Keratinocyte (primary cell): ENCODE measurements around the gene PHOSPHO1.

ENCODE experiments used
- EZH2 ChIP-seq: IDR thresholded peaks from one replicate; pipeline ENCODE4 v1.6.1; 2012; ENCODE audit warnings: inconsistent platforms, mild to moderate bottlenecking, low read length, moderate library complexity
- TF ChIP-seq, protein P1 (sequence below), 3 experiments: IDR thresholded peaks in 1 of 3; conservative IDR thresholded peaks in 1 of 3; optimal IDR thresholded peaks in 1 of 3; 2 replicates in 2 of 3; 3 replicates in 1 of 3; pipeline versions ENCODE3 to v1.5.1; 2011; ENCODE audit warnings: low read length in 3 of 3, mild to moderate bottlenecking in 3 of 3, moderate library complexity in 2 of 3, control low read depth in 1 of 3, inconsistent platforms in 1 of 3; ENCODE audit not compliant: insufficient read depth in 2 of 3; ENCODE audit errors: extremely low read depth in 1 of 3

DNA sequence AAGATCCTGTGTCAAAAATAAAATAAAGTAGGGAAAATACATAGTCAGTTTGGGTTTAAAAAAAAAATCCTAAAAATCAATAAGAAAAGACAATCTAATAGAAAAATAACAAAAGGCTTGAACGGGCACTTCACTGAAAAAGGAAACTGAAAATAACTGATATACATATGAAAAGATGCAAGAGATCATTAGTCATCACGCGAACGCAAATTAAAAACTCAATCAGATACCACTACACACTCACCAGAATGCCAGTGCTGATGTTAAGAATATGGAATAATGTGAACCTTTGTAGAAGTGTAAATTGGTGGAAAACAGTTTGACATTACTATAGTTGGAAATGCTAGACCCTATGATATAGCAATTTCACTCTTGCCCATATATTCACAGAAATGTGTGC, 34.8 kb downstream of the PHOSPHO1 start:
- TF ChIP-seq, protein P1, sequence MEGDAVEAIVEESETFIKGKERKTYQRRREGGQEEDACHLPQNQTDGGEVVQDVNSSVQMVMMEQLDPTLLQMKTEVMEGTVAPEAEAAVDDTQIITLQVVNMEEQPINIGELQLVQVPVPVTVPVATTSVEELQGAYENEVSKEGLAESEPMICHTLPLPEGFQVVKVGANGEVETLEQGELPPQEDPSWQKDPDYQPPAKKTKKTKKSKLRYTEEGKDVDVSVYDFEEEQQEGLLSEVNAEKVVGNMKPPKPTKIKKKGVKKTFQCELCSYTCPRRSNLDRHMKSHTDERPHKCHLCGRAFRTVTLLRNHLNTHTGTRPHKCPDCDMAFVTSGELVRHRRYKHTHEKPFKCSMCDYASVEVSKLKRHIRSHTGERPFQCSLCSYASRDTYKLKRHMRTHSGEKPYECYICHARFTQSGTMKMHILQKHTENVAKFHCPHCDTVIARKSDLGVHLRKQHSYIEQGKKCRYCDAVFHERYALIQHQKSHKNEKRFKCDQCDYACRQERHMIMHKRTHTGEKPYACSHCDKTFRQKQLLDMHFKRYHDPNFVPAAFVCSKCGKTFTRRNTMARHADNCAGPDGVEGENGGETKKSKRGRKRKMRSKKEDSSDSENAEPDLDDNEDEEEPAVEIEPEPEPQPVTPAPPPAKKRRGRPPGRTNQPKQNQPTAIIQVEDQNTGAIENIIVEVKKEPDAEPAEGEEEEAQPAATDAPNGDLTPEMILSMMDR (optimal IDR thresholded peaks at IDR 0.05 in 1 of 3, IDR thresholded peaks at IDR 0.05 in 1 of 3, conservative IDR thresholded peaks at IDR 0.05 in 1 of 3; ENCODE audit: extremely low read depth in 1 of 3, insufficient read depth in 2 of 3, low read length in 3 of 3) = no peak
- TF ChIP-seq EZH2 = no peak
